ENCODE data around the gene PEX14. TPM values are rescaled to one million over a fixed set of nuclear protein-coding genes. Genes with fewer than 3 reads are reported as not detected.
"Not testable (repeated sequence)": the region's sequence is repeated elsewhere in the genome, so short reads cannot be mapped to it uniquely, and the experiment has no call there.

PEX14 gene
- total RNA-seq, 2 donors from 2014 or later: 19.7 to 21.5 TPM

DNA sequence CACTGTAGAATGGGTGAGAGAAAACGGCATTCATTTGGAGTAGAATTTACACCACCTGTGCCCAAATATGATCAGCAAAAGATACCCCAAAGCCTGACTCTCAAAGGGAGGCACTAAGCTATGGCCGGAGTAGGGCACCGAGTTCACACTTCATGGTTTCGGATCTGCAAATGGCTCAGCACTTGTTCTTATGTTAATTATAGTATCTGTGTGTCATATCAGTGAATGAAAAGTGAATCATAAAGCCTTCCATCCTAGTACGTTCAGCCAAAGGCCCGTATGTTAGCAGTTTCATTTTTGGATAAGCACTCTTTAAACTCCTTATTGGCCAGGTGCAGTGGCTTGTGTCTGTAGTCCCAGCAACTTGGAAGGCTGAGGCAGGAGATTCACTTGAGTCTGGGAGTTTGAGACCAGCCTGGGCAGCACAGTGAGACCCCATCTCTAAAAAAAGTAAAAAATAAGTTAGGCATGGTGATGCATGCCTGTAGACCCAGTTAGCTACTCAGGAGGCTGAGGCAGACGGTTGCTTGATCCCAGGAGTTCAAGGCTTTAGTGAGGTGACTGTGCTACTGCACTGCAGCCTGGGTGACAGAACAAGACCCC is 29.9 kb upstream of the PEX14 start:
- ATAC-seq (no peak), DNase-seq (no peak)
- intact Hi-C loops (cut with DNase I, micrococcal nuclease): no loop called here

DNA sequence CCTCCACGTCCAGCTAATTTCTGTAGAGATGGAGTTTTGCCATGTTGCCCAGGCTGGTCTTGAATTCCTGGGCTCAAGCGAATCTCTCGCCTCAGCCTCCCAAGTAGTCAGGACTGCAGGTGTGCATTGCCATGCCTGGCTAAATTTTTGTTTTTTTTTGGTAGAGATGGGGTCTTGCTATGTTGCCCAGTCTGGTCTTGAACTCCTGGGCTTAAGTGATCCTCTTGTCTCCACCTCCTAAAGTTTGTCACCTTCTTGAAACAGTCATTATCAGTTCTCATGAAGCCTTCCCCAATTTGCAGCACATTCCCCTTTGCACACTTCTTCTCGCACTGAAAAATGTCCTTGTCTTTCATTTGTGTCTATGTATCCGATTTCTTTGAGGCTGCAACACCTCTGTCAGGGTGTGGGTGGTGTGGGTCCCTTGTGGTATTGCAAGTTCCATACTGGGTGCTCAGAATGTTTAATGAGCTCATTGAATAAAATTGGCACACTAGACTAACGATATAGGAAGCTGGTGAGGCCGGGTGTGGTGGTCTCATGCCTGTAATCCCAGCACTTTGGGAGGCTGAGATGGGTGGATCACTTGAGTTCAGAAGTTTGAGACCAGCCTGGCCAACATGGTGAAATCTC is 27.8 kb upstream of the PEX14 start:
- DNase-seq (no peak), ATAC-seq (no peak)
- intact Hi-C loops (cut with DNase I, micrococcal nuclease): no loop called here

DNA sequence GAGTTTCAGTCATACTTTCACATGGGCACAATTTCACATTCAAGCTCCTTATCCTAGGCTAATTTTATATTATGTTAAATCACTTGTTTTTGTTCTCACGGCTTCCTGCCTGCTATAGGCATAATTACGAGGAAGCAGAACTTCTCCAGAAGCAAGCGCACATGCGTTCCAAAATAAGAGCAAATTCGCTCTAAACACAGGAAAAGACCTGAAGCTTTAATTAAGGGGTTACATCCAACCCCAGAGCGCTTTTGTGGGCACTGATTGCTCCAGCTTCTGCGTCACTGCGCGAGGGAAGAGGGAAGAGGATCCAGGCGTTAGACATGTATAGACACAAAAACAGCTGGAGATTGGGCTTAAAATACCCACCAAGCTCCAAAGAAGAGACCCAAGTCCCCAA is 25.0 kb upstream of the PEX14 start, which contains the start of gene CORT:
TSS of gene CORT (plus strand) at position 281 of the 400 bp plus-strand sequence. CDS start 193 bp downstream, outside the sequence.
- ATAC-seq: no peak
- intact Hi-C loops (cut with DNase I, micrococcal nuclease): no loop called here
- DNase-seq: no peak

DNA sequence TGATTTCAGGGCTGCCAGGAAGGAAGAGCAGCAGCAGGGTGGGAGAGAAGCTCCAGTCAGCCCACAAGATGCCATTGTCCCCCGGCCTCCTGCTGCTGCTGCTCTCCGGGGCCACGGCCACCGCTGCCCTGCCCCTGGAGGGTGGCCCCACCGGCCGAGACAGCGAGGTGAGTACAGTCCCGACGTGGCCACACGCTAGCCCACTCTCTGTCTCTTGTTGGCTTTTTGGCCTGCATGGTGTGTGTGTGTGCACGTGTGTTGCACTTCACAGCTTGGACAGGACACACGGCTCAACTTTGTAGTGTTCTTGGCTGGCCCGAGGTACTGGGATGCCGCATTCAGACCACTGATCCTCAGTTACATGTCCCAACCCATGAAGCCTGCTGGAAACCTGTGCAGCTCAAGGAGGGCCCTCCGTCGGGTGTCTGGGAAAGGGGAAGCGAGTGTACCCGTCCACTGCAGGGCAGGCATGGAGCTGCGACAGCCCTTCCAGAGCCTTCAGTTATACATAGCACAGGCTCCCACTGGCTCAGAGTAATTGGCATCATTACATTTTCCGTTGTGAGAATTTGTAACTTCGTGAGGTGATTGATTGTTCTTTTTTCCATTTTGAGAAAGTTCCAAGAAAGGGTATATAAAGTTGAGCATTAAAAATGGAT is 24.5 kb upstream of the PEX14 start:
- ATAC-seq (no peak), DNase-seq (no peak)
- intact Hi-C loops (cut with DNase I, micrococcal nuclease): no loop called here

DNA sequence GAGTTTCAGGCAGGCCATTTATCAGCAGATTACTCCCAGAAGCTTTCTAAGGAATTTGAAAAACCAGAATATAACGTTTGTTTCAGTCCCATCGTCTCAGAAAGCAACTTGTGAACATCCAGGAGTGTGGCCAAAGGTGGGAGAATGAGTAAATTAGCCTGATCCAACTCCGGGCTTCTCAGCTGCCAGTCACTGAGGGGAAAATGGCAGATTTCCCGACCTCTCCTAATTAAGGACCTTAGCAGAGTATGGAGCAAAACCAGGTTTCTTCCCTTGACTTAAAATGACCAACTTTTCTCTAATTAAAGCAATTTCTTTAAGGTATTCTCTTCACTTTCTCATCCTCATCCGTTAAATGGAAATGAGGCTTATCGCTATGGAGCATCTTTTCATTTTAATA is 23.9 kb upstream of the PEX14 start:
- intact Hi-C loops (cut with DNase I, micrococcal nuclease): no loop called here
- ATAC-seq (no peak), DNase-seq (no peak)

GRCh38 chr1:10451287-10451686 is 23.5 kb upstream of the PEX14 start:
- ATAC-seq (no peak), DNase-seq (no peak)
- intact Hi-C loops (cut with DNase I, micrococcal nuclease): no loop called here

GRCh38 chr1:10456048-10456447 is 18.7 kb upstream of the PEX14 start:
- ATAC-seq: no peak
- DNase-seq: no peak
- intact Hi-C loops (cut with DNase I, micrococcal nuclease): no loop called here

GRCh38 chr1:10456661-10457060 is 18.1 kb upstream of the PEX14 start:
- no peak for DNase-seq
- no peak for ATAC-seq
- intact Hi-C loops (cut with DNase I, micrococcal nuclease): no loop called here

DNA sequence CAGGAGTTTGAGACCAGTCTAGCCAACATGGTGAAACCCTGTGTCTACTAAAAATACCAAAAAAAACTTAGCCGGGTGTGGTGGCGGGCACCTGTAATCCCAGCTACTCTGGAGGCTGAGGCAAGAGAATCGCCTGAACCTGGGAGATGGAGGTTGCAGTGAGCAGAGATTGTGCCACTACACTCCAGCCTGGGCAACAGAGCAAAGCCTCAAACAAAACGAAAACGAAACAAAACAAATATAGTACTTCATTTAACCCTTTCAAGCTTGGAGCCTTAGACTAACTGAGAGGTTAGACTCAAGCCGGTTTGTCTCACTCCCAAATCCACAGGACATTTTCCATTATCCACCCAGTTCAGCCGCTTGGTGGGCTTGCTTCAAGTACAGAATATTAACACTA is 17.3 kb upstream of the PEX14 start:
- intact Hi-C loops (cut with DNase I, micrococcal nuclease); DNase-seq; ATAC-seq: not testable (repeated sequence)

GRCh38 chr1:10457875-10458274 is 16.9 kb upstream of the PEX14 start:
- DNase-seq (no peak), ATAC-seq (no peak)
- intact Hi-C loops (cut with DNase I, micrococcal nuclease): no loop called here

DNA sequence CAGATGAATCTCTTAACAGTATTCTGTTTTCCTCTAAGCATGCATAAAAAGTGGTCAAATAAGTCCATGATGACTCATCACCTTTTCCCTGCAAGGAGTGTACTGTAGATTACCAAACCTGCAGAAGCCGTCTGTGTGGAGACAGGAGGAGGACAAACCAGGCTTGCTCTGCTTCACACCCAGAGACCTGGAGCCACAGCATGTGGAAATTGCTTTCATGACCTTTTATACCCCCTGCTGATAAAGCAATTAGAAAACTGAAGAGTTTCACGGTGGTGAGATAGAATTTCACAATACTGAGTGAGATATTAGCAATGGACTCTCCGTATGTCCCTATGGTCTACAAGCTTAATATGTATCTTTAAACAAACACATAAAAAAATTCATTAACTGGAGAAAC is 15.6 kb upstream of the PEX14 start:
- no peak for DNase-seq
- intact Hi-C loops (cut with DNase I, micrococcal nuclease): no loop called here
- ATAC-seq: peak; percentile 24

DNA sequence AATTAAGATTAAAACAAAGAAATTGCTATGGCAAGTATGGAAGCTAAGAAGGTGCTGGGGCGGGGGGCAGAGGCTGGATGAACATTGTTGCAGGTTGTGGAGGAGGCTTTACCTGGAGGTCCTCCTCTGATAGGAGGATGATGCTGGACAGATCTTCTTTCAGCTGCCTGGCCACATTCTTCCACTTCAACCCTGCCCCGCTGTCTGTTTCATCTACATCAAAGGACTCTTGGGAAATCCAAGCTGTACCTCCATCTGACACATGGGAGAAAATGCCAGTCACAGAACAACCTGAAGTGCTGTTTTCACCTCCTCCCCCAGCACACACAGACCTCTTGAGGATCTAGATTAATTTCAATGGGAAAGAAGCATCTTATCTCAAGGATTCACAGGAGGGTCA is 7.7 kb upstream of the PEX14 start:
- ATAC-seq (no peak), DNase-seq (no peak)
- intact Hi-C loops (cut with DNase I, micrococcal nuclease): no loop called here

DNA sequence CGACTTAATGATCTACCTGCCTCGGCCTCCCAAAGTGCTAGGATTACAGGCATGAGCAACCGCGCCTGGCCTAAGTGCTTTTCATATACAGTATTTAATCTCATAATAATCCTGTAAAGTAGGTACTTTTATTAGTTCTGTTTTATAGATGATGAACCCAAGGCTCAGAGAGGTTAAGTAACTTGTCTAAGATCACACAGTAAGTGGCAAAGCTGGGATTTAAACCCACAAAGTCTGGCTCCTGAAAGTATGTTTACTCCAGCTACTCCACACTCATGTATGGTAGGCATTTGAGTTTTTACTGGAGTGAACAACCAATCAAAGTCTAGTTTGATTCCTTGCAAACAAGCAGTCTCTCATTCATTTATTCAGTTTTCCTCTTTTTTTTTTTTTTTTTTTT is 4.7 kb upstream of the PEX14 start:
- ATAC-seq (no peak), DNase-seq (no peak)
- intact Hi-C loops (cut with DNase I, micrococcal nuclease): no loop called here

GRCh38 chr1:10471411-10472219 is 3.1 kb upstream of the PEX14 start:
- DNase-seq: no peak
- intact Hi-C loops (cut with DNase I, micrococcal nuclease): no loop called here
- ATAC-seq: peak; percentile 5

DNA sequence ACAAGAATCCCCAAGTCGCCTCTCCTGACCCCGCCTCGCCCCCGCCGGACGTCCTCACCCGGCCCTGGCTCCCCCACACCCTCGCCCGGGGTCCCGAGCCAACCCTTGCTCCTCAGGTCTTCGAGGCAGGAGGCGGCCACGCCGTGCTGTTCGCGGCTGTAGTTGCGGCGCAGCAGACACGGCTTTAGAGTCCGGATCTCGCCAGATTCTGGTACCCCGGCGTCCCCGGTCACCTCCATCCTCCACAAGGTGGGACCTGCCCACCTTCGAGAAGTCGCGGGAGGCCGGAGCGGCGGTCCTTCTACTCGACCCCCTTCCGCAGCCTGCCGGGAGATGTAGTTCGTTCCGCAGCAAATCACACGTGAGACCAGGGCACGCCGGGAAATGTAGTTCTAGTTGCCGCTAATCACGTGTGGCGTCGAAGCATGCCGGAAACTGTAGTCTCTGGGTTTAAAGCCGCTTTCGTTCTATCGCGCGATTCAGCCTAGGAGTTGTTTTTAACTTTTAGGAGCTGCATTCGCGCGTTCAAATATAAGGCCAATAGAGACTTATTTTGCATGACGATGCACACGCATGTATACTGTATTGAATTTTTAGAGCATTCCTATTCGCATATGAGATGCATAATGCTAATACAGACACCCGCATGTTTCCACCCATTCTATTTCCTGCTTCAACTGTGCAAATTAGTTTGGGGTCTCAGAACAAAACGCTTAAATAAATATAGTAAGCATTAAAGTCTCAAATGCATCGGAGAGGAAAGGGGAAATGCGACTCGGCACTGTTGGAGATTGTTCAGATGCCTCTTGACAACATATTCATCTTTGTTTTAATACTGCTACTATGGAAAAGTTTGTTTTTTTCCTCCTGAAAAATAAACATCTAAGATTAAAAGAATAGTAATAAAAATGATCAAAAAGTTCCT is 2.3 kb upstream of the PEX14 start, which contains the start of gene DFFA:
TSS of gene DFFA (minus strand) at position 310 of the 925 bp plus-strand sequence. CDS start at position 239, 71 bp downstream.
- ATAC-seq: peak; percentile 83
- DNase-seq: peak; percentile 95 to 96
- intact Hi-C loops (cut with DNase I, micrococcal nuclease): no loop called here

GRCh38 chr1:10473145-10473765 is 1.5 kb upstream of the PEX14 start:
- DNase-seq: no peak
- no peak for ATAC-seq
- intact Hi-C loops (cut with DNase I, micrococcal nuclease): no loop called here

- ATAC-seq; DNase-seq; intact Hi-C loops (cut with DNase I, micrococcal nuclease): not testable (repeated sequence)
Observed at GRCh38 chr1:10474309-10474612, 489 bp upstream of the PEX14 start.

GRCh38 chr1:10475510-10475909 is 760 bp downstream of the PEX14 start:
- DNase-seq (peak; percentile 30), ATAC-seq (peak; percentile 43)
- intact Hi-C loops (cut with DNase I, micrococcal nuclease): no loop called here

Measured in left colon (tissue), 2 donors.